ENCODE data around the gene BCL2L11.
A peak's percentile ranks its signal among the peaks of the same experiment; 100 is the strongest.

Gene BCL2L11

DNA sequence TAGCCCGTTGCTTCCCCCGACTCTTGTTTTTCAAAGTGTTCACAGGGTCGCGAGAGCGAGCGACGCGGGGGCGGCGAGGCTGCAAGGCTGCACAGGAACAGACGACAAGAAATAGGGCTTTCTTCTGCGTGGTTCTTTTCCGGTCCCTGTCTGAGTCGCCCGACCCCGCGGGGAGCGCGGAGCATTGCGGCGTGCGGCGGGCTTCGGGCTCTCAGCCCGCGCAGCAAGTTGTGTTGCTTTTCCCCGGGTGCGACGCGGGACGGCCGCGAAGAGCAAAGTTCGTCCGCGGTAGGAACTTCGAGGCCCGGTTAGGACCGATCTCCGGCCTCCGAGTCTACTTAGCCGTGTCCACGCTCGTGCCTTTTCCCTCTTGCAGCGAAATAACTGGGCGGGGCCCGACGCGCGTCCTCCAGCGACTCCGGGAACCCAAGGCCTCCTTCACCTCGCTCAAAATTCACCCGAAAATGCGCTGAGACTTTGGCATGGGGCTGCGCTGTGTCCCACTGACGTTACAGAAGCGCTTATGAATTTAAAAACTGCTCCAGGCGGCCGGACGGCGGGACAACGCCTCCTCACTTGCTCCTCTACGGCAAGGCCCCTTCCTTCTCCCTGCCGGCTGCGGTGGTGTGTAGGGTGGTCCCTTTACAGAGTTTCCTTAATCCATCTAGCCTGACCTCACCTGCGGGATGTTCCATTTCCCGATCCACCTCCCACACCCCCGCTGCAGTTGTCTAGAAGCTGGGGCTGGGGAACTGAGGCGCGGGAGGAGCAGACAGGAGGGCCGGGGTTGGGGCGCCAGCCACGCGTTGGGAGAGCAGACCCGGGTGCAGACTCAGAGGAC lies 1.5 kb upstream of the BCL2L11 start:
- Histone ChIP-seq H3K9me3 (ENCODE audit: control insufficient read depth, low read depth, low read length) (no peaks in the 10 kb centered on the region), H3K9ac (ENCODE audit: low read length) (peak overlapping the region; percentile 12), H3K27ac (ENCODE audit: low read length) (no peak overlapping the region), H3K4me3 (ENCODE audit: low read length) (peak overlapping the region; percentile 55), H3K36me3 (ENCODE audit: control insufficient read depth, low read depth, low read length) (peaks cover 5% of the 10 kb centered on the region), H3K27me3 (ENCODE audit: control insufficient read depth, insufficient read depth, low read length) (peaks cover 60% of the 10 kb centered on the region), H3K4me1 (ENCODE audit: control insufficient read depth, low read depth, low read length) (peaks cover 20% of the 10 kb centered on the region)

DNA sequence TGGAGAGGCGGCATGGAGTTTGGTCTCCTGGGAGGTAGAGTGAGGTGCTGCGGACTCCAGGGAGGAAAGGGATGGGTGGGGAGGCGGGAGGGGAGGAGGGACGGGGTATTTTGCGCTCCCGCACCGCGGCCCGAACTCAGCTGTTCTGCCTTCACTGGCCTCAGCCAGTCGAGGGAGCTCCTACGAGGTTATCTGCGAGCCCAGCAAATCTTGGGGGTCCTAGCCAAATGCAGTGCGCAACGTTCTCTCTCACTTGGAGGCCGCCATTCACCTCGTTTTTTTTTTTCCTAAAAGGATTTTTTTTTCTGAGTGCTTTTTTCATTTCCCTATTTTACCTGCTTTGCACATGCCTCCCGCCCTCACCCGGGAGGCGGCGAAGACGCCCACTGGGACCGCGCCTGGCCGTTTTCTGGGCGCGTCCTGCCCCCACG lies 877 bp upstream of the BCL2L11 start:
- peak overlapping the region; percentile 45 for H3K9ac ChIP-seq (ENCODE audit: low read length)
- no peaks in the 10 kb centered on the region for H3K9me3 ChIP-seq (ENCODE audit: control insufficient read depth, low read depth, low read length)
- H3K27me3 ChIP-seq (ENCODE audit: control insufficient read depth, insufficient read depth, low read length): peaks cover 60% of the 10 kb centered on the region
- peaks cover 11% of the 10 kb centered on the region for H3K36me3 ChIP-seq (ENCODE audit: control insufficient read depth, low read depth, low read length)
- no peak overlapping the region for H3K27ac ChIP-seq (ENCODE audit: low read length)
- H3K4me3 ChIP-seq (ENCODE audit: low read length): peak overlapping the region; percentile 55
- H3K4me1 ChIP-seq (ENCODE audit: control insufficient read depth, low read depth, low read length): peaks cover 20% of the 10 kb centered on the region

DNA sequence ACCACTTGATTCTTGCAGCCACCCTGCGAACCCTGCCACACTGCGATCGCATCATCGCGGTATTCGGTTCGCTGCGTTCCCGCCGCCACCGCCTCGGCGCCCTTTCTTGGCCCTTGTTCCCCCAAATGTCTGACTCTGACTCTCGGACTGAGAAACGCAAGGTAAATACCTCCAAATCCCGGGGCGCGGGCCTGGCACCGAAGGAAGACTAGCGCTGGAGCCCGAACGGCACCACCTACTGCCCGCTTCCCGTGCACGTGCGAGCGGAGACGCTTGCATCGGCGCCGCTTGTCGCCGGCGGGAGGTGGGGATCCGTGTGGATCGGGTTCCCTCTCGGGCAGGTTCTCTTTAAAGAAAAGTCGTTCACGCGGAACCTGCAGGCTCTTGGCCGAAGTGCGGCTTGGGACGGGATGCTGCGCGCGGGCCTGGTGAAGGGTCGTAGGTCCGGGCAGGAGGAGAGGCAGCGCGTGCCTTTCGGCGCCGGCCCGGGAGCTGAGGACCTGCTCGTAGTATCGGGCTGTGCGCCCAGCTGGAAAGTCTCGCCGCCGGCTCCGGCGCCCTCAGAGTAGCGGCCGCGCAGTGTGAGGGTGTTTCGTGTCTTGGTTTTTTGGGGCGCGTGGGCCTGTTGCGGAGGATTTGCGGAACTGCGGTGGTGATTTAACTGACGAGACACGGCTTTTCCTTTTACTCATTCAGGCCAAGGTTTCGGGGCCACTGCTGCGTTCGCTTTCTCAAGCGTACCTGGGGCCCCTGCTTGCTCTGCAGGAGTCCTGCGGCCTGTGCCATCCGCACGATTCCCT lies 514 bp downstream of the BCL2L11 start:
- Histone ChIP-seq H3K27ac (ENCODE audit: low read length) (no peak overlapping the region), H3K27me3 (ENCODE audit: control insufficient read depth, insufficient read depth, low read length) (peaks cover 60% of the 10 kb centered on the region), H3K36me3 (ENCODE audit: control insufficient read depth, low read depth, low read length) (peaks cover 24% of the 10 kb centered on the region), H3K9ac (ENCODE audit: low read length) (peak overlapping the region; percentile 67), H3K4me3 (ENCODE audit: low read length) (peak overlapping the region; percentile 81), H3K9me3 (ENCODE audit: control insufficient read depth, low read depth, low read length) (no peaks in the 10 kb centered on the region), H3K4me1 (ENCODE audit: control insufficient read depth, low read depth, low read length) (peaks cover 20% of the 10 kb centered on the region)

DNA sequence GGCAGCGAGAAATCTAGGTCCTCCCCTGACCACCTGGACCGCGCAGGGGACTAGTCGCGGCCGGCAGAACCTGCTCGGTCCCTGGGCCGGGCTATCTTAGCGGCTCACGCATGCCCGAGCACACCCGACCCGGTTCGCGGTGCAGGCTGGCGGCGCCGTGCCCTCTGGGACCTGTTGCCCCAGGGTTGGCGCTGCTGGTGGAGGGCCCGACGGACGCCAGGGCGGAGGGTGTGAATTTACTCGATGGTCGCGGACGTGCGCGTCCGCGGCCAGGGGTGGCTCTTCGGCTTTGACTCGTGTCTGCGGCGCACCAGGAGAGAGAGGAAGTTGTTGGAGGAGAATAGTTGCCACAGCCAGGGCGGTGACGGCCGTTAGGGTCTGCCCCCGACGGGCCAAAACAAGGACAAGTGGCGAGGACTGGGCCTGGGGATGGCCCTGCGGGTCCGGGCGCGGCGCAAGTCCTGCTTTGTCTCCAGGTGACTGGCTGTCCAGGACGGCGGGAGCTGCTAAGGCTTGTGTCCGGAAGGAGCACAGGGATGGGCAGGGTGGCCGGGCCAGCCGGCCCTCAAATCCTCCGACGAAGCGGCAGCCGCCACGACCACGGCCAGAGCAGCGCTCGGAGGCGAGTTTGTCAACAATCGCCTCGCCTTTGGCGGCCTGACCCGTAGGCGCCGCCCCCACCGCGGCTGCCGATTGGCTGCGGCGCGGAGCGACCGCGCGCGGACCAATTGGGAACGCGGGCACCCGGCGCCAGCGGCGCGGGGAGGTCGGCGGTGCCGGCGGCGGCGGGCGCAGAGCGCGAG lies 1.3 kb downstream of the BCL2L11 start:
- Histone ChIP-seq H3K4me3 (ENCODE audit: low read length) (peak overlapping the region; percentile 81), H3K4me1 (ENCODE audit: control insufficient read depth, low read depth, low read length) (peaks cover 20% of the 10 kb centered on the region), H3K36me3 (ENCODE audit: control insufficient read depth, low read depth, low read length) (peaks cover 32% of the 10 kb centered on the region), H3K27ac (ENCODE audit: low read length) (no peak overlapping the region), H3K27me3 (ENCODE audit: control insufficient read depth, insufficient read depth, low read length) (peaks cover 53% of the 10 kb centered on the region), H3K9ac (ENCODE audit: low read length) (peak overlapping the region; percentile 67), H3K9me3 (ENCODE audit: control insufficient read depth, low read depth, low read length) (no peaks in the 10 kb centered on the region)

DNA sequence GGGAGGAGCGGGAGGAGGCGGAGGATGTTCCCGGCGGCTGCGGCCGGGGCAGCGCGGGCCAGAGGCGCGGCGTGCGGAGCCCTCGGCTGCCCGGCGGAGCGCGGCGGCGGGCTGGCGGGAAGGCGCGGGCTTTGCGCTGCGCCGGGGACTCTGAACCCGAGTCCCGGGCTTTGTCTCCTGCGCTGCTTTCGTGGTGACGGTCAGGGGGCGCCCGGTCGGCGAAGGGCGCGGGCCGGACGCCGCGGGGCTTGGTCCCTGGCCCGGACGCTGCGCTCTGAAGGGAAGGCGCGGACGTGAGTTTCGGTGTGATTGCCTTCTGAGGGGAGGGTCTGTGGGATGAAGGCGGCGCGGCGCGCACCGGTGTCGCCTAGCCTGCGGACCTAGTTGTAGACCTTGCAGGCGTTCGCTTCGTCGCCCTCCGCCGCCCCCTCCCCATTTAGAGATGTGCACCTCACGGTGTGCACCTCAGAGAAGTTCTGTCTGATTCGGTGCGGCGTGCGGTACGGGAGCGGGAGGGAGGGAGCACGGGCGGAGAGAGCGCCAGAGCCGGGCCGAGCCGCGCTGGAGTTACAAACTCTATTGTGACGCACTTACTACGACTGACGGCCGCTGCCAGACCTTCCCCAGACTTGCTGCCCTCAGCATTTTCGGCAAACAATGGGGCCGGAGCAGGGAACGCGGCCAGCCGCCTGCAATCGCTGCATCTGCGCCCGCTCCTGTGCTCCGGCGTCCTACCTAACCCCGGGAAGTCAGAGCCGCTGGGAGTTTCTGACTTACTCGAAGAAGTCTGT lies 2.1 kb downstream of the BCL2L11 start:
- no peaks in the 10 kb centered on the region for H3K9me3 ChIP-seq (ENCODE audit: control insufficient read depth, low read depth, low read length)
- H3K4me1 ChIP-seq (ENCODE audit: control insufficient read depth, low read depth, low read length): peaks cover 20% of the 10 kb centered on the region
- peaks cover 34% of the 10 kb centered on the region for H3K36me3 ChIP-seq (ENCODE audit: control insufficient read depth, low read depth, low read length)
- H3K27ac ChIP-seq (ENCODE audit: low read length): peak overlapping the region; percentile 73
- H3K4me3 ChIP-seq (ENCODE audit: low read length): peak overlapping the region; percentile 93
- peak overlapping the region; percentile 88 for H3K9ac ChIP-seq (ENCODE audit: low read length)
- H3K27me3 ChIP-seq (ENCODE audit: control insufficient read depth, insufficient read depth, low read length): peaks cover 45% of the 10 kb centered on the region

DNA sequence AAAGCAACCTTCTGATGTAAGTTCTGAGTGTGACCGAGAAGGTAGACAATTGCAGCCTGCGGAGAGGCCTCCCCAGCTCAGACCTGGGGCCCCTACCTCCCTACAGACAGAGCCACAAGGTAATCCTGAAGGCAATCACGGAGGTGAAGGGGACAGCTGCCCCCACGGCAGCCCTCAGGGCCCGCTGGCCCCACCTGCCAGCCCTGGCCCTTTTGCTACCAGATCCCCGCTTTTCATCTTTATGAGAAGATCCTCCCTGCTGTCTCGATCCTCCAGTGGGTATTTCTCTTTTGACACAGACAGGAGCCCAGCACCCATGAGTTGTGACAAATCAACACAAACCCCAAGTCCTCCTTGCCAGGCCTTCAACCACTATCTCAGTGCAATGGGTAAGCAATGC lies 3.0 kb downstream of the BCL2L11 start:
- peak overlapping the region; percentile 88 for H3K9ac ChIP-seq (ENCODE audit: low read length)
- peaks cover 40% of the 10 kb centered on the region for H3K36me3 ChIP-seq (ENCODE audit: control insufficient read depth, low read depth, low read length)
- H3K4me1 ChIP-seq (ENCODE audit: control insufficient read depth, low read depth, low read length): peaks cover 15% of the 10 kb centered on the region
- H3K27me3 ChIP-seq (ENCODE audit: control insufficient read depth, insufficient read depth, low read length): peaks cover 35% of the 10 kb centered on the region
- no peak overlapping the region for H3K27ac ChIP-seq (ENCODE audit: low read length)
- H3K9me3 ChIP-seq (ENCODE audit: control insufficient read depth, low read depth, low read length): no peaks in the 10 kb centered on the region
- H3K4me3 ChIP-seq (ENCODE audit: low read length): peak overlapping the region; percentile 93

DNA sequence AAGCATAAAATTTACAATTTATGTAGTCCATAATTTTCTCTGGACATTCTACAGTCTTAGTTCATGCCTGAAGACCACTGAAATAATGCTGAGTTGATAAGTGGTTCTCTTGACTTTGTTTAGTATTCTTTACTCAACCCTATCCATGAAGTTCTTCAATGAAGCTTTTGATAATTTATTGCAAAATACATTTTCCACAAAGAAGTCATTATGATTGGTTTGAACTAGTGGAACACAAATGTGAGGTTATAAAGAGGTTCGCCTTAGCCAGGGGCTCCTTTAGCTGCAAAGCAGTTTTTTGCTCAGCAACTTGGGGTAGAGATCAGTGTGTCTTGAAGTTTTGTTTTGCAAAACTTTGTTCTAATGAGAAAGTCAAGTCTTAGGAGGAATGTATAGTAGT lies 5.9 kb downstream of the BCL2L11 start:
- H3K9me3 ChIP-seq (ENCODE audit: control insufficient read depth, low read depth, low read length): no peaks in the 10 kb centered on the region
- H3K4me1 ChIP-seq (ENCODE audit: control insufficient read depth, low read depth, low read length): peaks cover 6% of the 10 kb centered on the region
- H3K9ac ChIP-seq (ENCODE audit: low read length): no peak overlapping the region
- H3K4me3 ChIP-seq (ENCODE audit: low read length): no peak overlapping the region
- H3K27me3 ChIP-seq (ENCODE audit: control insufficient read depth, insufficient read depth, low read length): peaks cover 13% of the 10 kb centered on the region
- peaks cover 49% of the 10 kb centered on the region for H3K36me3 ChIP-seq (ENCODE audit: control insufficient read depth, low read depth, low read length)
- no peak overlapping the region for H3K27ac ChIP-seq (ENCODE audit: low read length)

DNA sequence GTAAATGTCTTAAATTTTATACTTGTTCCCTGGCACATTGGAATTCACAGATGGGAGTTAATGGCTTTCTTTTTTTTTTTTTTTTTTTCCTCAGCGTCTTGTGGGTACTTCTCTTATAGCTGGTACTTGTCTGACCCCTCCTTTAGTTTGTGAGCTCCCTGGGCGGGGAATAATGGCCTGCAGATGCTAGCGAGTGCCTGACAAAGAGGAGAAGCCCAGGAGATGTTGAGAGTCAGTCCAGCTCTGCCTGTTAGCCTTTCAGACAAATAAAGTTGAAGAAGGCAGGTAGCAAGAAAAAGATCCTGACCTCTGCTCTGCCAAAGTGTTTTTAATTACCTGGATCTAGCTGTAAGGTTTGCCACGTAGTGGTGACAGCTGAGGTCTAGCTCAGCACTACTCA lies 6.6 kb downstream of the BCL2L11 start:
- no peak overlapping the region for H3K9ac ChIP-seq (ENCODE audit: low read length)
- H3K27me3 ChIP-seq (ENCODE audit: control insufficient read depth, insufficient read depth, low read length): peaks cover 7% of the 10 kb centered on the region
- H3K4me1 ChIP-seq (ENCODE audit: control insufficient read depth, low read depth, low read length): peaks cover 6% of the 10 kb centered on the region
- no peak overlapping the region for H3K27ac ChIP-seq (ENCODE audit: low read length)
- no peaks in the 10 kb centered on the region for H3K9me3 ChIP-seq (ENCODE audit: control insufficient read depth, low read depth, low read length)
- peaks cover 52% of the 10 kb centered on the region for H3K36me3 ChIP-seq (ENCODE audit: control insufficient read depth, low read depth, low read length)
- H3K4me3 ChIP-seq (ENCODE audit: low read length): no peak overlapping the region

DNA sequence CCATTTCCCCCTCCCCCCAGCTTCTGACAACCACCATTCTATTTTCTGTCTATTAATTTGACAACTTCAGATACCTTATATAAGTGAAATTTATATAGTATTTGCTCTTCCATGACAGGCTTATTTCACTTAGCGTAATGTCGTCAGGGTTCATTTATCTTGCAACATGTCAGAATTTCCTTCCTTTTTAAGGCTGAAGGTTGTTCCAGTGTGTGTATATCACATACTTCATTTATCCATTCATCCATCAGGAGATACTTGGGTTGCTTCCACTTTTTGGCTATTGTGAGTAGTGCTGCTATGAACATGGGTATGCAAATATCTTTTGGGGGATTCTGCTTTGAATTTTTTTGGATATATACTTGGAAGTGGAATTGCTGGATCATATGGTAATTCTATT lies 7.4 kb downstream of the BCL2L11 start:
- no peak overlapping the region for H3K4me3 ChIP-seq (ENCODE audit: low read length)
- peaks cover 6% of the 10 kb centered on the region for H3K4me1 ChIP-seq (ENCODE audit: control insufficient read depth, low read depth, low read length)
- H3K36me3 ChIP-seq (ENCODE audit: control insufficient read depth, low read depth, low read length): peaks cover 52% of the 10 kb centered on the region
- H3K27ac ChIP-seq (ENCODE audit: low read length): no peak overlapping the region
- H3K9ac ChIP-seq (ENCODE audit: low read length): no peak overlapping the region
- H3K9me3 ChIP-seq (ENCODE audit: control insufficient read depth, low read depth, low read length): no peaks in the 10 kb centered on the region
- peaks cover 7% of the 10 kb centered on the region for H3K27me3 ChIP-seq (ENCODE audit: control insufficient read depth, insufficient read depth, low read length)

DNA sequence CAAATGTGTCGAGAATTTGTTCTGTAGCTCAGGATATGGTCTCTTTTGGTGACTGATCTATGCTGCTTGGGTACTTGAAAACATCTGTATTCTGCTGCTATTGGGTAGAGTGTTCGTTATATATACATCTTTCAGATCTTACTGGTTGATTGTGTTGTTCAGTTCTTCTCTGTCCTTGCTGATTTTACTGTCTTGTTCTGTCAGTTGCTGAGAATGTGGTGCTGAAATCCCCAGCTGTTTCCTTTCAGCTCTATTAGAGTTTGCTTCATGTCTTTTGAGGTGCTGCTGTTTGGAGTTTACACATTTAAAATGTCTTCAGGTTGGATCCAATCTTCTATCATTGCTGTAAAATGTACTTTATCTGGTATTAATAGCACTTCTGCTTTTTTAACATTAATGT lies 12.9 kb downstream of the BCL2L11 start:
- Histone ChIP-seq H3K9me3 (ENCODE audit: control insufficient read depth, low read depth, low read length) (no peaks in the 10 kb centered on the region), H3K27me3 (ENCODE audit: control insufficient read depth, insufficient read depth, low read length) (no peaks in the 10 kb centered on the region), H3K36me3 (ENCODE audit: control insufficient read depth, low read depth, low read length) (peaks cover 16% of the 10 kb centered on the region), H3K27ac (ENCODE audit: low read length) (no peak overlapping the region), H3K4me3 (ENCODE audit: low read length) (no peak overlapping the region), H3K4me1 (ENCODE audit: control insufficient read depth, low read depth, low read length) (peaks cover 5% of the 10 kb centered on the region), H3K9ac (ENCODE audit: low read length) (no peak overlapping the region)

Measured in iPS-18a (cell line).